ENCODE data around the gene MYH9.

GRCh38 chr22:36360871-36361383 lies 26.8 kb downstream of the MYH9 start:
- TF ChIP-seq ARNT (IDR thresholded peaks at IDR 0.05) (no peak), BHLHE40 (IDR thresholded peaks at IDR 0.05; ENCODE audit: borderline replicate concordance) (no peak), ELF4 (IDR thresholded peaks at IDR 0.05) (no peak)

Data from HEK293T (cell line).